Mesenchymal stem cell (in vitro differentiated cells and primary cell): ENCODE data around the gene PLEKHO2.

Source experiments
- DNase-seq: peaks from one replicate; pipeline ENCODE4 v3.0.0-alpha.2; 2013
- H2AFZ ChIP-seq: one replicate; pipeline ENCODE4 v1.6.1; 2013; ENCODE audit warnings: low read depth, mild to moderate bottlenecking, control low read depth, inconsistent platforms, low read length, moderate library complexity
- H2AK5ac ChIP-seq: 2 replicates; pipeline ENCODE4 v1.6.1; 2013; ENCODE audit warnings: low read length, moderate library complexity, mild to moderate bottlenecking, inconsistent platforms; ENCODE audit not compliant: severe bottlenecking
- H2BK120ac ChIP-seq: one replicate; pipeline ENCODE4 v1.6.1; 2013; ENCODE audit warnings: low read depth, mild to moderate bottlenecking, inconsistent platforms, low read length, moderate library complexity
- H2BK12ac ChIP-seq, 2 experiments: one replicate each; pipeline ENCODE4 v1.6.1; 2013; ENCODE audit warnings: inconsistent platforms in 2 of 2, low read length in 2 of 2, mild to moderate bottlenecking in 2 of 2, moderate library complexity in 2 of 2, control low read depth in 1 of 2
- H2BK15ac ChIP-seq: one replicate; pipeline ENCODE4 v1.6.1; 2013; ENCODE audit warnings: mild to moderate bottlenecking, low read depth, inconsistent platforms; ENCODE audit not compliant: poor library complexity, severe bottlenecking
- H2BK5ac ChIP-seq: 2 replicates; pipeline ENCODE4 v1.6.1; 2013; ENCODE audit warnings: low read depth, mild to moderate bottlenecking, low read length, control low read depth, inconsistent platforms; ENCODE audit not compliant: poor library complexity, severe bottlenecking
- H3K14ac ChIP-seq, 2 experiments: one replicate each; pipeline ENCODE4 v1.6.1; 2013; ENCODE audit warnings: inconsistent platforms in 2 of 2, low read length in 2 of 2, control low read depth in 1 of 2, mild to moderate bottlenecking in 1 of 2, moderate library complexity in 1 of 2
- H3K18ac ChIP-seq, 2 experiments: one replicate each; pipeline ENCODE4 v1.6.1; 2013; ENCODE audit warnings: inconsistent platforms in 2 of 2, low read length in 2 of 2, control low read depth in 1 of 2, low read depth in 1 of 2, mild to moderate bottlenecking in 1 of 2
- H3K23ac ChIP-seq, 2 experiments: one replicate each; pipeline ENCODE4 v1.6.1; 2013; ENCODE audit warnings: inconsistent platforms in 2 of 2, low read length in 2 of 2, mild to moderate bottlenecking in 2 of 2, moderate library complexity in 2 of 2, control low read depth in 1 of 2
- H3K27ac ChIP-seq: 2 replicates; pipeline ENCODE4 v1.5.1; 2013; ENCODE audit warnings: mild to moderate bottlenecking, moderate library complexity, low read length, control low read depth, inconsistent platforms; ENCODE audit not compliant: poor library complexity, severe bottlenecking
- H3K27me3 ChIP-seq, 2 experiments: 2 replicates each; pipeline versions ENCODE4 v1.6.1 to v1.7.0; 2013; ENCODE audit warnings: low read length in 2 of 2, mild to moderate bottlenecking in 2 of 2, moderate library complexity in 2 of 2, control low read depth in 1 of 2, inconsistent platforms in 1 of 2; ENCODE audit not compliant: control insufficient read depth in 1 of 2, insufficient read depth in 1 of 2
- H3K36me3 ChIP-seq, 2 experiments: 2 replicates each; pipeline versions ENCODE4 v1.6.1 to v1.7.0; 2013; ENCODE audit warnings: low read length in 2 of 2, control low read depth in 1 of 2, inconsistent platforms in 1 of 2, low read depth in 1 of 2, mild to moderate bottlenecking in 1 of 2; ENCODE audit not compliant: insufficient read depth in 2 of 2, control insufficient read depth in 1 of 2
- H3K4ac ChIP-seq, 2 experiments: one replicate each; pipeline ENCODE4 v1.6.1; 2013; ENCODE audit warnings: inconsistent platforms in 2 of 2, low read length in 2 of 2, mild to moderate bottlenecking in 2 of 2, moderate library complexity in 2 of 2, control low read depth in 1 of 2, low read depth in 1 of 2
- H3K4me1 ChIP-seq: 2 replicates; pipeline ENCODE4 v1.6.1; 2013; ENCODE audit warnings: low read depth, low read length, control low read depth; ENCODE audit not compliant: control insufficient read depth, insufficient read depth
- H3K4me2 ChIP-seq: 2 replicates; pipeline ENCODE4 v1.6.1; 2013; ENCODE audit warnings: low read length, mild to moderate bottlenecking, inconsistent platforms; ENCODE audit not compliant: poor library complexity, severe bottlenecking
- H3K4me3 ChIP-seq, 2 experiments: 2 replicates each; pipeline versions ENCODE4 v1.5.1 to v1.7.0; 2013; ENCODE audit warnings: low read length in 2 of 2, mild to moderate bottlenecking in 2 of 2, control low read depth in 1 of 2, low read depth in 1 of 2; ENCODE audit not compliant: insufficient read depth in 1 of 2
- H3K79me1 ChIP-seq: replicated peaks from 2 replicates; pipeline ENCODE4 v1.6.1; 2013; ENCODE audit warnings: mild to moderate bottlenecking, control low read depth, low read length, inconsistent platforms; ENCODE audit not compliant: poor library complexity, severe bottlenecking
- H3K9ac ChIP-seq: 2 replicates; pipeline ENCODE4 v1.7.0; 2013; ENCODE audit warnings: mild to moderate bottlenecking, low read length, moderate library complexity
- H3K9me3 ChIP-seq: 2 replicates; pipeline ENCODE4 v1.7.0; 2013; ENCODE audit warnings: mild to moderate bottlenecking, low read length; ENCODE audit not compliant: control insufficient read depth
- H4K8ac ChIP-seq: one replicate; pipeline ENCODE4 v1.6.1; 2013; ENCODE audit warnings: inconsistent platforms, mild to moderate bottlenecking, low read length, moderate library complexity
- H4K91ac ChIP-seq: one replicate; pipeline ENCODE4 v1.6.1; 2013; ENCODE audit warnings: mild to moderate bottlenecking, low read length, inconsistent platforms
- WGBS: methylation state at CpG from one replicate; pipeline ENCODE4 v1.1.7; 2013; ENCODE audit warnings: mixed read lengths; 5-methylcytosine and 5-hydroxymethylcytosine counted together

PLEKHO2 gene

DNA sequence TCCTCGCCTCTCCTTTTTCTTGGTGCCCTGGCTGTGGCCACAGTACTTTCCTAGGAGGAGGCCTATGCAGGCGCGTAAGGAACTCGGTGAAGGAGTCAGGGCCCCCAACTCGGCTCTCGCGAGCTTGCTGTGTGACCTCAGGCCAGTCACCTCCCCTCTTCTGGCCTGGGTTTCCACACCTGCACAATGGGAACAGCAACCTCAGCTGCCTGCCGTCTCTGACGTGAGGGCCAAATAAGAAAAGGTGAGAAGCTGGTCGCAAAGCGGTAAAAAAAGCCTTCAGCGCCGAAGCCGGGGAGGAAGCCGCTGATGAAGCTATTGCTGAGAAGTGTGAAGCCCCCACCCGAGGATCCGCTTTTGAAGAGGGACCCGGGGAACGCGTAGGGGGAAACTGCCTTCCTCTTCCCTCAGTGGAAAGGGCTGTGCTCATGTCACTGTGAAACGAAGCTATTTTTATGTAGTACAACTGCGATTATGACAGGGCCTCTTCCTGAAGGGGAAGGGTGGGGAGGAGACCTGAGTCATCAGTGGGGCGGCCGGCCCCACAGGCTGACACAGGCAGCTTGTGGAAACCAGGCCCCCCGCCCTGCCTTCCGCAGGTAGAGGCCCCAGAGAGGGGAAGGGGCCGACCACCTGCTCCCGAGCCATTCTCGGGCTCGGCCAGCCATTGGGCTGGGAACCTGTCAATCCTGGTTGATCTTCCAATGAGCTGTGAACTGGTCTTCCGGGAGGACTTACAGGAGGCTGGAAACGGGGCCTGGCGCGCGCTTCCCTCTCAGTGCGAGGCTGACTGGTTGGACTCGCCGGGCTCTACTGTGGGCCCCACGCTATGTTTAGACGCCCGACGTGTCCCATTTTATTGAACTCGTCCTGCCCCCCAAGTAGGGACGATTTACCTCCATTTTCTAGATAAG is 52.0 kb downstream of the PLEKHO2 start:
- H4K8ac ChIP-seq = peak overlapping the region; percentile 95
- no peak overlapping the region for H2BK5ac ChIP-seq
- peak overlapping the region; percentile 81 for H3K9ac ChIP-seq
- peak overlapping the region; percentile 48 for H3K4me2 ChIP-seq
- H4K91ac ChIP-seq = peak overlapping the region; percentile 85
- 28% methylated on average over 44 of the region's 44 CpGs for WGBS
- DNase-seq = peak; percentile 95
- H3K23ac ChIP-seq = no peak overlapping the region
- peak overlapping the region in 1 of 2 experiments; percentile 78 for H3K14ac ChIP-seq
- peak overlapping the region; percentile 79 to 83 for H3K18ac ChIP-seq
- H3K27ac ChIP-seq = peak overlapping the region; percentile 36
- peak overlapping the region; percentile 31 for H2BK15ac ChIP-seq
- no peaks in the 10 kb centered on the region for H3K79me1 ChIP-seq
- H2BK12ac ChIP-seq = peak overlapping the region; percentile 67 to 85
- H2AK5ac ChIP-seq = peak overlapping the region; percentile 11
- peak overlapping the region; percentile 73 to 86 for H3K4ac ChIP-seq
- peak overlapping the region; percentile 90 for H2BK120ac ChIP-seq
- H3K4me3 ChIP-seq = peak overlapping the region in 1 of 2 experiments; percentile 65
- peaks cover 24% of the 10 kb centered on the region for H3K4me1 ChIP-seq
- no peaks in the 10 kb centered on the region for H3K36me3 ChIP-seq
- no peaks in the 10 kb centered on the region for H3K9me3 ChIP-seq
- H2AFZ ChIP-seq = peak overlapping the region; percentile 87
- no peaks in the 10 kb centered on the region for H3K27me3 ChIP-seq

- Histone ChIP-seq H3K4me1 (peaks cover 24% of the 10 kb centered on the region), H2BK120ac (peak overlapping the region; percentile 90), H2AFZ (peak overlapping the region; percentile 87), H2BK15ac (peak overlapping the region; percentile 82), H4K8ac (peak overlapping the region; percentile 95), H2BK12ac (peak overlapping the region in 1 of 2 experiments; percentile 96), H3K18ac (peak overlapping the region; percentile 79 to 83), H3K4me3 (peak overlapping the region in 1 of 2 experiments; percentile 69), H3K9ac (peak overlapping the region; percentile 85), H3K14ac (peak overlapping the region in 1 of 2 experiments; percentile 86), H3K79me1 (no peaks in the 10 kb centered on the region), H3K9me3 (no peaks in the 10 kb centered on the region), H3K4me2 (peak overlapping the region; percentile 36), H3K27ac (peak overlapping the region; percentile 36), H2BK5ac (no peak overlapping the region), H4K91ac (peak overlapping the region; percentile 85), H3K27me3 (no peaks in the 10 kb centered on the region), H3K36me3 (no peaks in the 10 kb centered on the region), H2AK5ac (no peak overlapping the region), H3K4ac (peak overlapping the region; percentile 76 to 86), H3K23ac (no peak overlapping the region)
- 31% methylated on average over 13 of the region's 20 CpGs for WGBS
- DNase-seq = no peak
Measured at GRCh38 chr15:64894395-64895056, 52.8 kb downstream of the PLEKHO2 start.

DNA sequence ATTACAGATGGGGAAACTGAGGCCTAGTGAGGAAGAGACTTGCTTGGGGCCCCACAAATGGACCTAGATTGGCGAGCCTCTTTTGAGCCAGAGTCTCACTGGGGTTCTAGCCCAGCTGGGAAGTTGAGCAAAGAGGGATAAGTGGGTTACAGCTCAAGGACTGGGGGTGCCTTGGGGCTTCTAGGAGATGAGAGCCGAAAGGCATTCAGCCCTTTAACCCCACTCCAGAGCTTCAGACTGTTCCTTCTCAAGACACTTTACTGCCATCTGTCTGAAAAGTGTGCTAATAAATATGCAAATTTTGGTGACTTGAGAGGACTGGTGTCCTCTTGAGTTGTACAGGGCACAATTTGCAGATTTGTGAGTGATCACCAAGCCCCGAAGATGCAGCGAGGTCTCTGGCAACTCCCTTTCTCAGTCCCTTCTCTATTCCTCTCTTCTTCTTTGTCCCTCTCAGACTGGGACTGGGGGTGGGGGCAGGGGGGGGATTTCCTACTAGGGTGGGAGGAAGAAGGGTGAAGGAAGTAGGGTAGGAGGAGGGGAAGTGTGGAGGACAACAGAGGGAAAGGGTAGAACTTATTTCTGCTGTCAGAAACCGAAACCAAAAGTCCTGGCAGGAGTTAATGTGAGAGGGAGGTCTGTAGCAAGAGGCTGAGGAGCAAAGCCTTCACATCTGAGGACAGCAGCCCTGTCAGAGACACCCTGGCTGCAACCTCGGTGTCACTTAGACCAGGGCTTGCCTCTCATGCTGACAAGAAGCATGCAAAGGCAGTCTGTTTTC is 53.8 kb downstream of the PLEKHO2 start:
- Histone ChIP-seq H3K27me3 (no peaks in the 10 kb centered on the region), H3K9me3 (no peaks in the 10 kb centered on the region), H3K4ac (peak overlapping the region; percentile 74 to 89), H3K4me2 (no peak overlapping the region), H2BK120ac (peak overlapping the region; percentile 71), H3K27ac (no peak overlapping the region), H3K79me1 (no peaks in the 10 kb centered on the region), H4K8ac (peak overlapping the region; percentile 95), H2AFZ (no peak overlapping the region), H3K23ac (no peak overlapping the region), H3K36me3 (no peaks in the 10 kb centered on the region), H3K4me3 (peak overlapping the region in 1 of 2 experiments; percentile 69), H3K9ac (peak overlapping the region; percentile 85), H3K14ac (peak overlapping the region in 1 of 2 experiments; percentile 30), H3K4me1 (peaks cover 24% of the 10 kb centered on the region), H2BK12ac (peak overlapping the region in 1 of 2 experiments; percentile 87), H3K18ac (peak overlapping the region; percentile 50 to 87), H4K91ac (peak overlapping the region; percentile 78), H2AK5ac (peak overlapping the region; percentile 10), H2BK5ac (no peak overlapping the region), H2BK15ac (peak overlapping the region; percentile 88)
- WGBS = 53% methylated on average over 3 of the region's 6 CpGs
- DNase-seq = peak; percentile 89
